Neural progenitor cell (in vitro differentiated cells): Measurements from ENCODE around the gene KCNK10.

Source experiments
- EZH2 ChIP-seq: fragments of 200-600 bp; sonication (generic); IDR thresholded peaks from 2 replicates; pipeline ENCODE4 v1.6.1; 2017; ENCODE audit warnings: antibody characterized with exemption, mild to moderate bottlenecking, moderate library complexity
- TF ChIP-seq, protein P1 (sequence below): fragments of 200-600 bp; sonication (generic); IDR thresholded peaks from 2 replicates; pipeline ENCODE4 v1.5.1; 2017; ENCODE audit warnings: antibody characterized with exemption, mild to moderate bottlenecking

- TF ChIP-seq, protein P1, sequence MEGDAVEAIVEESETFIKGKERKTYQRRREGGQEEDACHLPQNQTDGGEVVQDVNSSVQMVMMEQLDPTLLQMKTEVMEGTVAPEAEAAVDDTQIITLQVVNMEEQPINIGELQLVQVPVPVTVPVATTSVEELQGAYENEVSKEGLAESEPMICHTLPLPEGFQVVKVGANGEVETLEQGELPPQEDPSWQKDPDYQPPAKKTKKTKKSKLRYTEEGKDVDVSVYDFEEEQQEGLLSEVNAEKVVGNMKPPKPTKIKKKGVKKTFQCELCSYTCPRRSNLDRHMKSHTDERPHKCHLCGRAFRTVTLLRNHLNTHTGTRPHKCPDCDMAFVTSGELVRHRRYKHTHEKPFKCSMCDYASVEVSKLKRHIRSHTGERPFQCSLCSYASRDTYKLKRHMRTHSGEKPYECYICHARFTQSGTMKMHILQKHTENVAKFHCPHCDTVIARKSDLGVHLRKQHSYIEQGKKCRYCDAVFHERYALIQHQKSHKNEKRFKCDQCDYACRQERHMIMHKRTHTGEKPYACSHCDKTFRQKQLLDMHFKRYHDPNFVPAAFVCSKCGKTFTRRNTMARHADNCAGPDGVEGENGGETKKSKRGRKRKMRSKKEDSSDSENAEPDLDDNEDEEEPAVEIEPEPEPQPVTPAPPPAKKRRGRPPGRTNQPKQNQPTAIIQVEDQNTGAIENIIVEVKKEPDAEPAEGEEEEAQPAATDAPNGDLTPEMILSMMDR: no peak
- no peak for TF ChIP-seq EZH2
Measured at GRCh38 chr14:88351966-88352691, 29.1 kb upstream of the KCNK10 start.
